HepG2 (cell line): ENCODE data around the gene GAN. TPM values are rescaled to one million over a fixed set of nuclear protein-coding genes. Genes with fewer than 3 reads are reported as not detected.

ENCODE experiments used
- ATAC-seq: fragments of 200-7000 bp; cut with Tn5 transposase; 3 replicates; pipeline ENCODE4 v1.9.1; 2020; ENCODE audit warnings: mild to moderate bottlenecking, moderate library complexity
- BruUV-seq: library from RNA; stranded (reverse); fragments of 400-500 nt; replicated peaks from 2 replicates; lab custom pipeline; 2021; lab: Mats Ljungman, UMichigan
- CTCF ChIA-PET: fragments of 300-600 bp; formaldehyde crosslinking; extraction: SDS; loops from one replicate; lab custom pipeline; 2021; ENCODE audit warnings: low total read pairs, inconsistent platforms, low intra/inter-chr PET ratio; lab: Yijun Ruan, JAX
- POLR2A ChIA-PET: fragments of 350-600 bp; sonication (Branson Sonifier 250); formaldehyde crosslinking; loops from one replicate; lab custom pipeline; 2020; ENCODE audit warnings: antibody characterized with exemption, inconsistent platforms; lab: Yijun Ruan, JAX
- DNase-seq: peaks from one replicate; pipeline ENCODE4 v3.0.0-alpha.2; 2015; ENCODE audit warnings: low spot score
- FAIRE-seq: peaks from 3 replicates; lab custom pipeline; 2011; peaks lifted over from hg19 to GRCh38; lab: Jason Lieb, UNC
- H2AFZ ChIP-seq: one replicate; pipeline ENCODE4 v1.6.1; 2011; ENCODE audit warnings: low read length, inconsistent platforms
- H3K27ac ChIP-seq: fragments of 300-600 bp; 3 replicates; pipeline ENCODE4 v1.8.0; 2011; ENCODE audit warnings: mixed run types, mild to moderate bottlenecking, mixed read lengths, low read length, inconsistent platforms; ENCODE audit not compliant: insufficient read depth; ENCODE audit errors: extremely low read length
- H3K27me3 ChIP-seq, 2 experiments: fragments of 200-600 bp in 1 of 2; 2 replicates in 1 of 2; 3 replicates in 1 of 2; pipeline versions ENCODE4 v1.6.0 to v1.8.0; 2011; ENCODE audit warnings: low read length in 2 of 2, mild to moderate bottlenecking in 2 of 2, moderate library complexity in 2 of 2, inconsistent platforms in 1 of 2; ENCODE audit not compliant: insufficient read depth in 2 of 2, control insufficient read depth in 1 of 2
- H3K36me3 ChIP-seq, 2 experiments: fragments of 200-600 bp in 1 of 2; replicated peaks in 1 of 2; 2 replicates in 1 of 2; 3 replicates in 1 of 2; pipeline versions ENCODE4 v1.5.1 to v1.8.0; 2011; ENCODE audit warnings: low read length in 2 of 2, inconsistent platforms in 1 of 2; ENCODE audit not compliant: insufficient read depth in 2 of 2, control insufficient read depth in 1 of 2
- H3K4me1 ChIP-seq: 2 replicates; pipeline ENCODE4 v1.5.1; 2012; ENCODE audit warnings: low read length, inconsistent platforms; ENCODE audit not compliant: insufficient read depth
- H3K4me2 ChIP-seq: 2 replicates; pipeline ENCODE4 v1.6.0; 2011; ENCODE audit warnings: low read depth, low read length, inconsistent platforms
- H3K4me3 ChIP-seq, 3 experiments: fragments of 200-600 bp in 1 of 3; sonication (generic), shearing (Covaris generic) in 1 of 3; replicated peaks in 1 of 3; 2 replicates each; pipeline ENCODE4 v1.5.1; 2011 to 2016; ENCODE audit warnings: low read length in 3 of 3, inconsistent platforms in 2 of 3, low read depth in 2 of 3, mild to moderate bottlenecking in 2 of 3, control low read depth in 1 of 3, mixed read lengths in 1 of 3; ENCODE audit not compliant: insufficient read depth in 1 of 3
- H3K79me2 ChIP-seq: one replicate; pipeline ENCODE4 v1.6.1; 2011; ENCODE audit warnings: low read length, inconsistent platforms; ENCODE audit not compliant: insufficient read depth
- H3K9ac ChIP-seq: 2 replicates; pipeline ENCODE4 v1.6.0; 2011; ENCODE audit warnings: mild to moderate bottlenecking, low read depth, low read length, inconsistent platforms; ENCODE audit not compliant: insufficient read depth
- H3K9me3 ChIP-seq: 2 replicates; pipeline ENCODE4 v1.5.1; 2012; ENCODE audit warnings: mild to moderate bottlenecking, low read length
- H4K20me1 ChIP-seq: 2 replicates; pipeline ENCODE4 v1.6.0; 2011; ENCODE audit warnings: inconsistent platforms, mild to moderate bottlenecking, low read length, moderate library complexity; ENCODE audit not compliant: insufficient read depth
- ATF4 ChIP-seq, 2 experiments: fragments of 450-650 bp in 1 of 2; sonication (generic) in 1 of 2; formaldehyde crosslinking; IDR thresholded peaks; 2 replicates each; pipeline versions ENCODE4 v1.5.0 to v1.8.0; 2020 to 2022; ENCODE audit warnings: mild to moderate bottlenecking in 1 of 2, missing genetic modification reagents in 1 of 2
- BHLHE40 ChIP-seq: IDR thresholded peaks from 2 replicates; pipeline ENCODE4 v1.6.1; 2011; ENCODE audit warnings: low read length, improper control_type of control experiment
- BRD4 ChIP-seq: sonication (generic); formaldehyde crosslinking; IDR thresholded peaks from 2 replicates; pipeline ENCODE4 v1.4.0; 2020; ENCODE audit warnings: missing genetic modification reagents
- CEBPB ChIP-seq: IDR thresholded peaks from 2 replicates; pipeline ENCODE4 v1.6.1; 2011; ENCODE audit warnings: low read depth, low read length, improper control_type of control experiment, borderline replicate concordance
- CEBPG ChIP-seq: IDR thresholded peaks from 2 replicates; pipeline ENCODE4 v1.6.1; 2016
- GLMP ChIP-seq: sonication (generic); formaldehyde crosslinking; IDR thresholded peaks from 2 replicates; pipeline ENCODE4 v1.9.0; 2021; ENCODE audit warnings: missing genetic modification reagents, mild to moderate bottlenecking, borderline replicate concordance
- NCOR1 ChIP-seq: fragments of 200-600 bp; sonication (generic); IDR thresholded peaks from 2 replicates; pipeline ENCODE4 v1.7.0; 2017; ENCODE audit warnings: antibody characterized with exemption, low read length, borderline replicate concordance
- NPAS2 ChIP-seq: sonication (generic); formaldehyde crosslinking; IDR thresholded peaks from 2 replicates; pipeline ENCODE4 v1.8.0; 2022; ENCODE audit warnings: mild to moderate bottlenecking, missing genetic modification reagents, borderline replicate concordance
- POLR2AphosphoS2 ChIP-seq: IDR thresholded peaks from 2 replicates; pipeline ENCODE4 v1.6.1; 2011; ENCODE audit warnings: low read depth, low read length, improper control_type of control experiment
- THYN1 ChIP-seq: sonication (generic); formaldehyde crosslinking; IDR thresholded peaks from 2 replicates; pipeline ENCODE4 v1.8.1; 2023; ENCODE audit warnings: low read depth, mild to moderate bottlenecking, moderate library complexity, missing genetic modification reagents, borderline replicate concordance
- XBP1 ChIP-seq: sonication (generic); formaldehyde crosslinking; IDR thresholded peaks from 2 replicates; pipeline ENCODE4 v1.5.0; 2020; ENCODE audit warnings: missing genetic modification reagents
- YY1 ChIP-seq: IDR thresholded peaks from 2 replicates; pipeline ENCODE4 v1.6.1; 2011; ENCODE audit warnings: low read length, low read depth, moderate library complexity, mild to moderate bottlenecking; ENCODE audit not compliant: insufficient read depth, insufficient replicate concordance
- ZBTB21 ChIP-seq: sonication (generic); formaldehyde crosslinking; IDR thresholded peaks from 2 replicates; pipeline ENCODE4 v1.4.0; 2020; ENCODE audit warnings: missing genetic modification reagents
- ZMAT5 ChIP-seq: sonication (generic); formaldehyde crosslinking; IDR thresholded peaks from 2 replicates; pipeline ENCODE4 v1.5.0; 2020; ENCODE audit warnings: mild to moderate bottlenecking, low read depth, missing genetic modification reagents, borderline replicate concordance
- ZNF292 ChIP-seq: sonication (generic); formaldehyde crosslinking; IDR thresholded peaks from 2 replicates; pipeline ENCODE4 v1.8.1; 2022; ENCODE audit warnings: mild to moderate bottlenecking, low read depth, missing genetic modification reagents, borderline replicate concordance
- ZNF501 ChIP-seq: sonication (generic); formaldehyde crosslinking; IDR thresholded peaks from 2 replicates; pipeline ENCODE4 v1.5.1; 2020; ENCODE audit warnings: mild to moderate bottlenecking, moderate library complexity, missing genetic modification reagents
- ZNF558 ChIP-seq: sonication (generic); formaldehyde crosslinking; IDR thresholded peaks from 2 replicates; pipeline ENCODE4 v1.9.0; 2022; ENCODE audit warnings: mild to moderate bottlenecking, missing genetic modification reagents, borderline replicate concordance
- WGBS: methylation state at CpG from one replicate; pipeline ENCODE4 v1.1.6; 2017; ENCODE audit warnings: low lambda C conversion rate; 5-methylcytosine and 5-hydroxymethylcytosine counted together
- in situ Hi-C: cut with HindIII; loops from 2 replicates; pipeline ENCODE4 v1.10.0; 2017; ENCODE audit warnings: low pct_unique_long_range_greater_than_20kb; ENCODE audit not compliant: extremely low pct_ligation_motif_present
- intact Hi-C: fragments of 100-400 bp; cut with micrococcal nuclease; formaldehyde crosslinking; loops from one replicate; pipeline ENCODE4 v1.10.0; 2022; ENCODE audit not compliant: unreplicated experiment
- polyA plus RNA-seq, 8 experiments: library from polyadenylated mRNA; depleted of rRNA in 3 of 8; stranded (reverse) in 7 of 8; unstranded in 1 of 8; fragments of >200 nt; fragmentation: Illumina TruSeq in 4 of 8; extraction: Trizol in 4 of 8; gene quantifications; 2 replicates each; pipeline versions ENCODE4 v1.2.1 to v1.2.3, GENCODE V29; 2011 to 2016; ENCODE audit warnings: low read depth in 4 of 8, missing spikeins in 1 of 8, mixed read lengths in 1 of 8; ENCODE audit not compliant: insufficient read depth in 1 of 8
- total RNA-seq, 5 experiments: library from RNA; depleted of rRNA; stranded (reverse); fragments of >200 nt; fragmentation: Illumina TruSeq; extraction: Trizol; gene quantifications; 2 replicates each; pipeline ENCODE4 v1.2.3, GENCODE V29; 2016; ENCODE audit warnings: low read depth in 1 of 5

Gene GAN
- total and polyA plus RNA-seq, 2 of the 13 experiments (the other 11 are each of a cell fraction or from before 2014, with no cell fraction given): 4.3 to 11.0 TPM

GRCh38 chr16:81369888-81370504 lies 55.2 kb downstream of the GAN start:
- Histone ChIP-seq H3K9ac (no peak overlapping the region), H3K4me1 (no peaks in the 10 kb centered on the region), H3K4me2 (no peak overlapping the region), H3K36me3 (peaks cover 22 to 62% of the 10 kb centered on the region in 2 experiments), H3K79me2 (no peaks in the 10 kb centered on the region), H3K9me3 (no peaks in the 10 kb centered on the region), H4K20me1 (no peaks in the 10 kb centered on the region), H3K27ac (no peak overlapping the region), H2AFZ (no peak overlapping the region), H3K4me3 (no peak overlapping the region), H3K27me3 (no peaks in the 10 kb centered on the region)
- no peak for DNase-seq
- intact Hi-C loops: loop anchor here (5.0 kb wide), 1 partner anchor 517 kb away; no protein-coding TSS in a partner anchor
- CTCF ChIA-PET: interaction anchor here (1.1 kb wide), 1 partner anchor 368 kb away, joined by 3 read pairs; no protein-coding TSS in a partner anchor
- no peak for FAIRE-seq
- TF ChIP-seq NCOR1 (no peak), ATF4 (CRISPR knock-in tag; IDR thresholded peaks at IDR 0.05) (no peak), BHLHE40 (no peak), XBP1 (CRISPR knock-in tag) (no peak)
- 95% methylated on average over 4 of the region's 4 CpGs for WGBS
- BruUV-seq: no TSS peak
- in situ Hi-C loops: loop anchor here (5.0 to 10.0 kb wide), 2 partner anchors 367 to 505 kb away; no protein-coding TSS in a partner anchor
- no peak for ATAC-seq
- POLR2A ChIA-PET: no interaction called here

- no peaks in the 10 kb centered on the region for H3K4me1 ChIP-seq
- H3K27me3 ChIP-seq: no peaks in the 10 kb centered on the region
- H2AFZ ChIP-seq: no peak overlapping the region
- BruUV-seq: no TSS peak
- H3K9ac ChIP-seq: no peak overlapping the region
- intact Hi-C loops: no loop called here
- H3K4me2 ChIP-seq: no peak overlapping the region
- H3K9me3 ChIP-seq: no peaks in the 10 kb centered on the region
- no peaks in the 10 kb centered on the region for H3K79me2 ChIP-seq
- H3K4me3 ChIP-seq: no peak overlapping the region
- H3K27ac ChIP-seq: no peak overlapping the region
- no peak for ATAC-seq
- WGBS: 87% methylated on average over 1 of the region's 1 CpG
- peaks cover 24 to 51% of the 10 kb centered on the region in 2 experiments for H3K36me3 ChIP-seq
- no peak for DNase-seq
- no peak for FAIRE-seq
- no peaks in the 10 kb centered on the region for H4K20me1 ChIP-seq
- ChIA-PET CTCF (no interaction called here), POLR2A (no interaction called here)
- in situ Hi-C loops: no loop called here
- TF ChIP-seq CEBPB (no peak), GLMP (CRISPR knock-in tag) (no peak), BRD4 (CRISPR knock-in tag) (no peak), CEBPG (no peak), YY1 (no peak), ZNF292 (CRISPR knock-in tag) (no peak), ZNF501 (no peak), POLR2AphosphoS2 (no peak), THYN1 (CRISPR knock-in tag) (no peak), ZBTB21 (CRISPR knock-in tag) (no peak), ZMAT5 (CRISPR knock-in tag) (no peak), ZNF558 (CRISPR knock-in tag) (no peak), NPAS2 (CRISPR knock-in tag) (no peak)
These were observed 56.3 kb downstream of the GAN start for GRCh38 chr16:81371106-81371505.
